HFFc6 (cell line): ENCODE results near the gene CMIP. TPM values are rescaled to one million over a fixed set of nuclear protein-coding genes. Genes with fewer than 3 reads are reported as not detected.
A peak's percentile ranks its signal among the peaks of the same experiment; 100 is the strongest.

Experiments
- DNase-seq: peaks from one replicate; pipeline ENCODE4 v3.0.0-alpha.2; 2018
- H3K27ac Mint-ChIP-seq: 2 replicates; pipeline ENCODE4 v1.8.0; 2020; ENCODE audit warnings: mild to moderate bottlenecking, mixed read lengths
- H3K27me3 Mint-ChIP-seq: 2 replicates; pipeline ENCODE4 v1.8.0; 2021; ENCODE audit warnings: mild to moderate bottlenecking, moderate library complexity, mixed read lengths; ENCODE audit not compliant: insufficient read depth
- H3K36me3 Mint-ChIP-seq: 2 replicates; pipeline ENCODE4 v1.8.0; 2021; ENCODE audit warnings: low read depth, mixed read lengths
- H3K4me1 Mint-ChIP-seq: 2 replicates; pipeline ENCODE4 v1.8.0; 2020; ENCODE audit warnings: low read depth, mixed read lengths
- H3K4me3 Mint-ChIP-seq: 2 replicates; pipeline ENCODE4 v1.8.0; 2020; ENCODE audit warnings: mild to moderate bottlenecking, moderate library complexity, mixed read lengths
- H3K9me3 Mint-ChIP-seq: 2 replicates; pipeline ENCODE4 v1.8.0; 2020; ENCODE audit warnings: mild to moderate bottlenecking, mixed read lengths
- total RNA-seq, 6 experiments: library from RNA; stranded (reverse); fragmentation: NEBNext Ultra II Directional; extraction: Animal tissue kit (Norgen Biotek cat#: 25700); gene quantifications; 2 replicates in 1 of 6; 3 replicates in 5 of 6; pipeline ENCODE4 v1.2.3, GENCODE V29; 2021
- TF ChIP-seq, protein P1 (sequence below): fragments of 200-600 bp; sonication (generic); IDR thresholded peaks from 2 replicates; pipeline ENCODE4 v1.5.0; 2021; ENCODE audit warnings: antibody characterized with exemption, mild to moderate bottlenecking

The CMIP gene
- total RNA-seq, 6 experiments from 2014 or later: 35.9 to 48.0 (median 43.5) TPM

DNA sequence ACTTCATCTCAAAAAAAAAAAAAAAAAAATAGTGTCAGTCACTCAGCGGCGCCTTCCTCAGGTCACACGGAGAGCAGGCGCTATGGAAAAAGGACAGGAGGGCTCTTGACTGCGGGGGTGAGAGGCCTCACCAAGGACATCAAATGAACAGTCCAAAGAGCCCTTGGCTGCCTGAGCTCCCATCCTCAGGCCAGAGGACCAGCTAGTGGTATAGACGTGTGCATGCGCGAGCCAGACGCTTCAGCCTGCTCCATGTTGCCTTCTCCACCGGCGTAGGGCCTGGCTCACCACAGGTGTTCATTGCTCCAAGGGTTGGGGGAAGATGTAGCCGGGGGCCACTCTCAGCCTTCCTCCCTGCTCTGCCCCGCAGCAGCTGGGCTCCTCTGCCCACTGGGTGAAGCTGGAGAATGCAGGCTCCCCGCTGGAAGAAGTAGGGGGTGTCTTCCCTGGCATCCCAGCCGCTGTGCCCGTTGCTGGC lies 268.7 kb downstream of the CMIP start:
- TF ChIP-seq, protein P1, sequence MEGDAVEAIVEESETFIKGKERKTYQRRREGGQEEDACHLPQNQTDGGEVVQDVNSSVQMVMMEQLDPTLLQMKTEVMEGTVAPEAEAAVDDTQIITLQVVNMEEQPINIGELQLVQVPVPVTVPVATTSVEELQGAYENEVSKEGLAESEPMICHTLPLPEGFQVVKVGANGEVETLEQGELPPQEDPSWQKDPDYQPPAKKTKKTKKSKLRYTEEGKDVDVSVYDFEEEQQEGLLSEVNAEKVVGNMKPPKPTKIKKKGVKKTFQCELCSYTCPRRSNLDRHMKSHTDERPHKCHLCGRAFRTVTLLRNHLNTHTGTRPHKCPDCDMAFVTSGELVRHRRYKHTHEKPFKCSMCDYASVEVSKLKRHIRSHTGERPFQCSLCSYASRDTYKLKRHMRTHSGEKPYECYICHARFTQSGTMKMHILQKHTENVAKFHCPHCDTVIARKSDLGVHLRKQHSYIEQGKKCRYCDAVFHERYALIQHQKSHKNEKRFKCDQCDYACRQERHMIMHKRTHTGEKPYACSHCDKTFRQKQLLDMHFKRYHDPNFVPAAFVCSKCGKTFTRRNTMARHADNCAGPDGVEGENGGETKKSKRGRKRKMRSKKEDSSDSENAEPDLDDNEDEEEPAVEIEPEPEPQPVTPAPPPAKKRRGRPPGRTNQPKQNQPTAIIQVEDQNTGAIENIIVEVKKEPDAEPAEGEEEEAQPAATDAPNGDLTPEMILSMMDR: peak; percentile 27
- Mint-ChIP-seq H3K9me3 (no peaks in the 10 kb centered on the region), H3K4me1 (peaks cover 17% of the 10 kb centered on the region), H3K36me3 (peaks cover 7% of the 10 kb centered on the region; the same call in 1 of the 2 replicates), H3K27me3 (peaks cover 14% of the 10 kb centered on the region), H3K4me3 (no peak overlapping the region), H3K27ac (no peak overlapping the region)
- DNase-seq: no peak

DNA sequence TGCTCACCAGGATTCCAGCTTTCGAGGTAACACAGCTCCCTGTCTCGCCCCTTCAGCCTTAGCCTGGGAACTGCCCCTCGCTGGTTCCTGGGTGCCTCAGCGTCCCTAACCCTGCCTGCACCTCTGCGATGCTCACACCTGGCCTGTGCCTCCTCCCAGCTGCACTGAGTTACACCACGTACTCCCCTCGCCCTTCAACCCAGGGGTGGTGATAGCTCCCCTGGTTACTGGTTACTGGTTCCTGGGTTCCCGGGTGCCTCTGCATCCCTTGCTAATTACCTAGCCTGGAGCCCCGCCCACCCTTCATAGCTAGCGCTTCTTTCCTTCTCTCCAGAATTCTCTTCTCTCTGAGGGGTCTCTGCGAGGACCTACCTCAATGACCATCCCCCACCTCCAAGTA lies 269.2 kb downstream of the CMIP start:
- no peak overlapping the region for H3K27ac Mint-ChIP-seq
- TF ChIP-seq, protein P1: no peak
- peaks cover 15% of the 10 kb centered on the region for H3K27me3 Mint-ChIP-seq
- peaks cover 17% of the 10 kb centered on the region for H3K4me1 Mint-ChIP-seq
- H3K4me3 Mint-ChIP-seq: no peak overlapping the region
- H3K9me3 Mint-ChIP-seq: no peaks in the 10 kb centered on the region
- H3K36me3 Mint-ChIP-seq: peaks cover 2% of the 10 kb centered on the region; the same call in 1 of the 2 replicates
- no peak for DNase-seq

DNA sequence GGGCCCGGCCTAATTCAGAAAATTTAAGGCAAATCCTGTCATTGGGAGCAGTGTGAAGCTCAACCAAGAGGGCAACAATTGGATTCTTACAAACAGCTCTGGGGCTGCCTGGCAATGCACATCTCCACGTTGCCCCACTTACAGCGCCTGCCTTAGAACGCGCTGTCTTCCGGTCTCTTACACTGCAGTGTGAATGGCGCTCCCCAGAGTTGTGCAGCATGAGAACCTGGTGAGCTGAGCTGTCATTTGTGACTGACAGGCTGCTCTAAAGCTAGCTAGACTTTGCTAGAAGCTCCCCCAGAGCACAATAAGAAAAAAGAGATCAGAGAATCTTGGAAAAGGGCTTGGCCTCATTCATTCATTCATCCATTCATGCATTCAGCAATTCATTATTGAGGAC lies 270.0 kb downstream of the CMIP start:
- DNase-seq: no peak
- H3K4me3 Mint-ChIP-seq: no peak overlapping the region
- H3K27ac Mint-ChIP-seq: no peak overlapping the region
- H3K4me1 Mint-ChIP-seq: peaks cover 17% of the 10 kb centered on the region
- H3K36me3 Mint-ChIP-seq: no peaks in the 10 kb centered on the region
- H3K9me3 Mint-ChIP-seq: no peaks in the 10 kb centered on the region
- peaks cover 15% of the 10 kb centered on the region for H3K27me3 Mint-ChIP-seq
- TF ChIP-seq, protein P1: no peak

DNA sequence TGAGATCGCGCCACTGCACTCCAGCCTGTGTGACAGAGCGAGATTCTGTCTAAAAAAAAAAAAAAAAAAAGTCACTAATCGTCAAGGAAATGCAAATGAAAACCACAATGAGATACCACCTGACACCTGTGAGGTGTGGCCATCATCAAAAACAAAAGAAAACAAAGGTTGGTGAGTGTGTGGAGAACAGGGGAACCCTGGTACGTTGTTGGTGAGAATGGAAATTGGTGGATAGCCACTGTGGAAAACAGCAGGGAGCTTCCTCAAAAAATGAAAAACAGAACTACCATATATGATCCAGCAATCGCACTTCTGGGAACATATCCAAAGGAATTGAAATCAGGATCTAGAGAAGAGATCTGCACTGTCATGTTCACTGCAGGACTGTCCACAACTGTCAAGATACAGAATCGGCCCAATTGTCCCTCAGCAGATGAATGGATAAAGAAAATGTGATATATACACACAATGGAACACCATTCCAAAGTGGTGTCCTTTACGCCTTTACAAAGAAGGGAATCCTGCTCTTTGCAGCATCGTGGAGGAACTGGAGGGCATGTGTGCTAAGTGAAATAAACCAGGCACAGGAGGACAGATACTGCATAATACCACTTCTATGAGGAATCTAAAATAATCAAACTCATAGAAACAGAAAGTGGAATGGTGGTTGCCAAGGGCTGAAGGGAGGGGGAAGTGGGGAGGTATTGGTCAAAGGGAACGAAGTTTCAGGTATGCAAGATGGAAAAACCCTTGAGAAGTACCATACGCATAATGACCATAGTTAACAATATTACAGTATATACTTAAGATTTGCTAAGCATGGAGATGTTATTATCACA lies 271.0 kb downstream of the CMIP start:
- TF ChIP-seq, protein P1: no peak
- Mint-ChIP-seq H3K4me3 (no peak overlapping the region), H3K27me3 (peaks cover 15% of the 10 kb centered on the region), H3K36me3 (no peaks in the 10 kb centered on the region), H3K9me3 (no peaks in the 10 kb centered on the region), H3K4me1 (peaks cover 17% of the 10 kb centered on the region), H3K27ac (no peak overlapping the region)
- DNase-seq: no peak

DNA sequence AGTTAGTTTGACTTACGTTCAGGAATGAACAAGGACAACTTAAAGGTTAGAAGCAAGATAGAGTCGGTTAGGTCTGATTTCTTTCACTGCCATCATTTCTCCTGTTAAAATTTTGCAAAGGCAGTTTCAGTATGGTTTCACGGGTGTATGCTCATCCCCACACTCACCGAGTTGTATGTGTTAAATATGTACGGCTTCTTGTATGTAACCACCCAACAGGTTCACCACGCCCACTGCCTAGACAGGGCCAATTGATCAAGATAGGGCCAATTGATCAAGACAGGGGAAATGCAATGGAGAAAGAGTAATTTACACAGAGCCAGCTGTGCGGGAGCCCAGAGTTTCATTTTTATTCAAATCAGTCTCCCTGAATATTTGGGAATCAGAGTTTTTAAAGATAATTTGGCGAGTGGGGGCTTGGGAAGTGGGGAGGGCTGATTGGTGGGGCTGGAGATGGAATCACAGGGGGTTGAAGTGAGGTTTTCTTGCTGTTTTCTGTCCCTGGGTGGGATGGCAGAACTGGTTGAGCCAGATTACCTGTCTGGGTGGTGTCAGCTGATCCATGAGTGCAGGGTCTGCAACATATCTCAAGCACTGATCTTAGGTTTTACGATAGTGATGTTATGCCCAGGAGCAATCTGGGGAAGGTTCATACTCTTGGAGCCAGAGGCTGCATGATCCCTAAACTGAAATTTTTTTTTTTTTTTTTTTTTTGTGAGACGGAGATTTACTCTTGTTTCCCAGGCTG lies 272.0 kb downstream of the CMIP start:
- no peaks in the 10 kb centered on the region for H3K36me3 Mint-ChIP-seq
- H3K9me3 Mint-ChIP-seq: no peaks in the 10 kb centered on the region
- peaks cover 10% of the 10 kb centered on the region for H3K4me1 Mint-ChIP-seq
- peaks cover 14% of the 10 kb centered on the region for H3K27me3 Mint-ChIP-seq
- no peak overlapping the region for H3K27ac Mint-ChIP-seq
- DNase-seq: no peak
- TF ChIP-seq, protein P1: no peak
- no peak overlapping the region for H3K4me3 Mint-ChIP-seq
